GM12892 (cell line): ENCODE measurements around the gene ASRGL1.
"Not testable (repeated sequence)": the region's sequence is repeated elsewhere in the genome, so short reads cannot be mapped to it uniquely, and the experiment has no call there.

ENCODE experiments used
- DNase-seq: peaks from one replicate; pipeline ENCODE4 v3.0.0; 2011; ENCODE audit not compliant: insufficient read length
- FAIRE-seq: peaks from 2 replicates; lab custom pipeline; 2011; peaks lifted over from hg19 to GRCh38; lab: Jason Lieb, UNC
- POLR2A ChIP-seq: IDR thresholded peaks from 2 replicates; pipeline ENCODE4 v1.6.1; 2011; ENCODE audit warnings: low read depth, low read length, control low read depth
- POLR2AphosphoS5 ChIP-seq: IDR thresholded peaks from 2 replicates; pipeline ENCODE4 v1.6.1; 2011; ENCODE audit warnings: low read depth, low read length, control low read depth
- TAF1 ChIP-seq: IDR thresholded peaks from 2 replicates; pipeline ENCODE4 v1.6.1; 2011; ENCODE audit warnings: low read depth, mild to moderate bottlenecking, control low read depth, low read length, borderline replicate concordance

The ASRGL1 gene

GRCh38 chr11:62360685-62361084 is 23.4 kb downstream of the ASRGL1 start:
- no peak for FAIRE-seq
- no peak for TF ChIP-seq POLR2A
- TF ChIP-seq TAF1 = no peak
- TF ChIP-seq POLR2AphosphoS5 = no peak
- DNase-seq = no peak

GRCh38 chr11:62368861-62369477 is 31.7 kb downstream of the ASRGL1 start:
- not testable (repeated sequence) for FAIRE-seq, DNase-seq

- no peak for DNase-seq
- no peak for FAIRE-seq
- TF ChIP-seq POLR2A (no peak), TAF1 (no peak), POLR2AphosphoS5 (no peak)
Observed at GRCh38 chr11:62370743-62371440, 33.6 kb downstream of the ASRGL1 start.

GRCh38 chr11:62372871-62373270 is 35.6 kb downstream of the ASRGL1 start:
- TF ChIP-seq POLR2A = no peak
- no peak for TF ChIP-seq POLR2AphosphoS5
- no peak for TF ChIP-seq TAF1
- DNase-seq = no peak
- FAIRE-seq = no peak

- no peak for DNase-seq
- FAIRE-seq = no peak
- TF ChIP-seq TAF1 (no peak), POLR2AphosphoS5 (no peak), POLR2A (no peak)
Observed at GRCh38 chr11:62373464-62374119, 36.3 kb downstream of the ASRGL1 start.

- no peak for FAIRE-seq
- TF ChIP-seq TAF1 (no peak), POLR2A (no peak), POLR2AphosphoS5 (no peak)
- DNase-seq = no peak
Observed at GRCh38 chr11:62374801-62375200, 37.6 kb downstream of the ASRGL1 start.

- FAIRE-seq, DNase-seq: not testable (repeated sequence)
Observed at GRCh38 chr11:62378459-62379063, 41.3 kb downstream of the ASRGL1 start.

GRCh38 chr11:62379586-62379985 is 42.3 kb downstream of the ASRGL1 start:
- not testable (repeated sequence) for FAIRE-seq

GRCh38 chr11:62380821-62381245 is 43.6 kb downstream of the ASRGL1 start:
- not testable (repeated sequence) for DNase-seq
- FAIRE-seq = peak; percentile 64

More at GRCh38 chr11:62379586-62379985, 42.3 kb downstream of the ASRGL1 start:
- not testable (repeated sequence) for DNase-seq

GRCh38 chr11:62383822-62384221 is 46.6 kb downstream of the ASRGL1 start:
- TF ChIP-seq TAF1 (no peak), POLR2A (no peak), POLR2AphosphoS5 (no peak)
- DNase-seq (no peak), FAIRE-seq (no peak)

GRCh38 chr11:62386083-62386482 is 48.8 kb downstream of the ASRGL1 start:
- FAIRE-seq, DNase-seq: not testable (repeated sequence)

GRCh38 chr11:62387381-62387780 is 50.1 kb downstream of the ASRGL1 start:
- TF ChIP-seq POLR2AphosphoS5 = no peak
- TF ChIP-seq TAF1 = no peak
- TF ChIP-seq POLR2A = no peak
- DNase-seq (no peak), FAIRE-seq (no peak)

- TF ChIP-seq TAF1 = no peak
- TF ChIP-seq POLR2A = no peak
- TF ChIP-seq POLR2AphosphoS5 = no peak
- FAIRE-seq (no peak), DNase-seq (no peak)
Observed at GRCh38 chr11:62388999-62389398, 51.8 kb downstream of the ASRGL1 start.
